GM13977 (cell line): ENCODE results near the gene CNTN5.

Source experiments
- DNase-seq: peaks from one replicate; pipeline ENCODE4 v3.0.0; 2012; ENCODE audit warnings: low spot score
- in situ Hi-C: fragments of 300-500 bp; cut with MboI; formaldehyde crosslinking; loops from one replicate; pipeline ENCODE4 v1.12.0; 2022; ENCODE audit warnings: low sequenced_read_pairs, low pct_unique_long_range_greater_than_20kb, mixed read lengths, inconsistent platforms; ENCODE audit not compliant: unreplicated experiment
- TF ChIP-seq, protein P1 (sequence below): IDR thresholded peaks from 2 replicates; pipeline ENCODE4 v1.5.1; 2012; ENCODE audit warnings: mild to moderate bottlenecking, control low read depth; ENCODE audit not compliant: insufficient read depth; ENCODE audit errors: extremely low read depth, missing control alignments

Gene CNTN5

DNA sequence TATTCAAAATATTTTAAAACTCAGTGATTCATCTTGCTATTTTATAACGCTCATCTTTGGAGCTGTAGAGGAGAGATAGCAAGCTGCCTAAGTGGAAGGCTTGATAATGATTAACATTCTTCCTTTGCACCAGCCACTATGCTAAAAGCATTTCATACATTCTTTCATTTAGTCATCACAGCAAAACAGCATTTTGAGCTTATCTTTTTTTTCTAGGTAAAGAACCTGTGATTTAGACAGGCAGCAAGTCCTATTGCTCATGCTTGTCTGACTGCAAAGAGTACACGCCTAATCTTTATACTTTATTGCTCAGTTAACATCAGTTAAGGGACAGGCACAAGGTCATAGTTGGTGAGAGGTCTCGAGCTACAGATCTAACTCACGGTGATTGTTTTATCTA is 953.2 kb downstream of the CNTN5 start:
- in situ Hi-C loops, result no loop called here
- TF ChIP-seq, protein P1, sequence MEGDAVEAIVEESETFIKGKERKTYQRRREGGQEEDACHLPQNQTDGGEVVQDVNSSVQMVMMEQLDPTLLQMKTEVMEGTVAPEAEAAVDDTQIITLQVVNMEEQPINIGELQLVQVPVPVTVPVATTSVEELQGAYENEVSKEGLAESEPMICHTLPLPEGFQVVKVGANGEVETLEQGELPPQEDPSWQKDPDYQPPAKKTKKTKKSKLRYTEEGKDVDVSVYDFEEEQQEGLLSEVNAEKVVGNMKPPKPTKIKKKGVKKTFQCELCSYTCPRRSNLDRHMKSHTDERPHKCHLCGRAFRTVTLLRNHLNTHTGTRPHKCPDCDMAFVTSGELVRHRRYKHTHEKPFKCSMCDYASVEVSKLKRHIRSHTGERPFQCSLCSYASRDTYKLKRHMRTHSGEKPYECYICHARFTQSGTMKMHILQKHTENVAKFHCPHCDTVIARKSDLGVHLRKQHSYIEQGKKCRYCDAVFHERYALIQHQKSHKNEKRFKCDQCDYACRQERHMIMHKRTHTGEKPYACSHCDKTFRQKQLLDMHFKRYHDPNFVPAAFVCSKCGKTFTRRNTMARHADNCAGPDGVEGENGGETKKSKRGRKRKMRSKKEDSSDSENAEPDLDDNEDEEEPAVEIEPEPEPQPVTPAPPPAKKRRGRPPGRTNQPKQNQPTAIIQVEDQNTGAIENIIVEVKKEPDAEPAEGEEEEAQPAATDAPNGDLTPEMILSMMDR, result no peak
- no peak for DNase-seq

DNA sequence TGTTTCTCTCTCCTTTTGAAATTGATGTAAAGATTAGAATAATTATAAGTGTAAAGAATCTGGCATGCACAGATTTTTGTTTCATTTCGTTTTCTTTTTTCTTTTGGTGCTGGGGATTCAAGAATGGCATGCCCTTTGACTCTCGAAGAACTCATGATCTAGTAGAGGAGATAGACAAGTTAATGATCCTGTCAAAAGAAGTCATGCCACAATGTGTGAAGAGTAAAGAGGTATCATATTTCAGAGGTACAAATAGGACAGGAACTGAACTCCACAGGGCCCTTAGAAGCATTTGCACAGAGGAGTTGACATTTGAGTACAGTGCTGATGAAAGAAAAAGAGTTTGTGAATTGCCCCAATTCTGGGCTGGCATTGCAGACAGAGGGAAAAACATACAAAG is 958.3 kb downstream of the CNTN5 start:
- no peak for DNase-seq
- in situ Hi-C loops, result no loop called here
- TF ChIP-seq, protein P1, result no peak

DNA sequence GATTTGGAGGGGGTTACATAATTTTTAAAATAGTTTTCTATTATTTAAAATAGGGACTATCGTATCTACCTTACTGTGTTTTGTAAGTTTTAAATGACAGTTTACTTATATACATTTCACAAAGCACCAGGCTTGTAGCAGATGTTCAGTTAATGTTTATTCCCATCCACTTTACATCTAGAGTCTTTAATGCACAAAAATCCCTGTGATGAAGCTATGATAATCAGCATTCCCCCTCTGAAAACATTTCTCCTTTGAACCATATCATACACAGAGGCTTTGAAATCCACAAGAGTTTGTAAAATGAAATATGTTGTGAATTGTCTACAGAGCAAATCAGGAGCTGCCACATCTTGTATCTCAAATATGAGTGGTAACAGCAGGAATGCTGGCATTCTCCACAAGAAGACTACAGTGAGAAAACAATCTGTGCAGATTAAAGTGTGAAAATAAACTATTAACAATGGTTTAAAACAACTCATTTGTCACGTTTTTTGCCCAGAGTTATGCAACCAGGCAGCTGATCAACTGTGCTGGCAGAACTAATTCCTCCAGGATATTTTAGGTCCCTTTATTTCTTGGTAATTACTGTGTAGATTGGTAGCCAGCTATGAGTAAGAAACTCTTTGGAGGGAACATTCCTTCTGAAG is 967.2 kb downstream of the CNTN5 start:
- TF ChIP-seq, protein P1, result no peak
- no peak for DNase-seq
- in situ Hi-C loops, result no loop called here

DNA sequence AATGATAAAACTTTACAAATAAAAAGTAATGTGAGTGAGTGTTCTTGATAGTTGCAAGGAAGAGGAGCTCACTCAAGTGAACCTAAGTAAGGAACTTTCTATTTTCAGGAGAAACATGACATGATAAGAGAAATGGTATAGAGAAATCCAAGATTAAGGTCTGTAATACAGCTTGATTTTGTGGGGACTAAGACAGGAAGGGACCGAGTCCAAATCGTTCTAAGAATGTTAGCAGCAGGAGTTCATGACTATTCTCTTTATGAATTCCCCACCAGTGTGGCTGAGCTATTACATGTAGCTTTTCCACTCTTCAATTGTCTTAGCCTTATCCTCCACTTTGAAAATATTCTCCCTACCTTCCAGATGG is 967.7 kb downstream of the CNTN5 start:
- DNase-seq, result no peak
- in situ Hi-C loops, result no loop called here
- TF ChIP-seq, protein P1, result no peak

DNA sequence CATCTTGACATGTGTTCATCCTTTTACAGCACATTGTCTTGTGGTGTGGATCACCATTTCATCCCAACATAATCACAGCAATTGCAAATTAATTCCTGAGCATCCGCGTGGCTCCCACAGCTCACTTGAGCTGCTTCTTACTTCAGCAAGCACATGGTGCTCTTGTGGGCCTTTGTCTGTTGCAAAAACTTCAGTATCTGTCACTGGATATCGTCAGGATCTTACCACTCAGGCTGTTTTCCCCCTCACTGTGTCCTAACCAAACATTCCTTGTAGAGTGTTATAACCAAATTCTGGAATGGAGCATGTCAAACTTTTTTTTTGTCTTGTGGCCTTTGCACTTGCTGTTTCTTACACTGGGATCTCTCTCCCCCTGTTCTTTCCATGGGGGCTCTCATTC is 983.2 kb downstream of the CNTN5 start:
- in situ Hi-C loops, result no loop called here
- TF ChIP-seq, protein P1, result no peak
- DNase-seq, result no peak

DNA sequence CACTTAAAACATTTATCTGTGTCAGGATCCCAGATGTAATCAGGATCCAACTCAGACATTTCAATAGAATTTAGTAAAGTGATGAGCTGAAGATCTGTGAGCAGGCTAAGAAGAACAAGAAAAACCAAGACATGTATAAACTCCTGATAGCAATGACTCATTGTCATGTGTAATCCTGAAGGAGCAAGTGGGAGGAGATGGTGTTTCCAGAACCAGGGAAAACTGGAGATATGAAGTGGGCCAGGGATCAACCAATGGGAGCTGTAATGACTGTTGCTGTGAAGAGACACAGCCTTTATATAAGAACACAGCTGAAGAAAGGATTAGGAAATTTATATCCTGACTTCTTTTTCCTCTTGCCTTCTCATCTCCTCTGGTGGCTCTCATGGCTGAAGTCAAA is 983.8 kb downstream of the CNTN5 start:
- in situ Hi-C loops, result no loop called here
- no peak for DNase-seq
- TF ChIP-seq, protein P1, result no peak
